ENCODE results near the gene TNNT2.

- no peak for TF ChIP-seq CTCF (conservative IDR thresholded peaks at IDR 0.05; ENCODE audit: low read depth, low read length)
- no peak for TF ChIP-seq EZH2 (IDR thresholded peaks at IDR 0.05; ENCODE audit: borderline replicate concordance, low read depth, low read length, poor library complexity, severe bottlenecking)
These were observed 10.8 kb downstream of the TNNT2 start for GRCh38 chr1:201366696-201367095.

All from A673 (cell line).